ENCODE results near the gene SAMD7.

The SAMD7 gene

DNA sequence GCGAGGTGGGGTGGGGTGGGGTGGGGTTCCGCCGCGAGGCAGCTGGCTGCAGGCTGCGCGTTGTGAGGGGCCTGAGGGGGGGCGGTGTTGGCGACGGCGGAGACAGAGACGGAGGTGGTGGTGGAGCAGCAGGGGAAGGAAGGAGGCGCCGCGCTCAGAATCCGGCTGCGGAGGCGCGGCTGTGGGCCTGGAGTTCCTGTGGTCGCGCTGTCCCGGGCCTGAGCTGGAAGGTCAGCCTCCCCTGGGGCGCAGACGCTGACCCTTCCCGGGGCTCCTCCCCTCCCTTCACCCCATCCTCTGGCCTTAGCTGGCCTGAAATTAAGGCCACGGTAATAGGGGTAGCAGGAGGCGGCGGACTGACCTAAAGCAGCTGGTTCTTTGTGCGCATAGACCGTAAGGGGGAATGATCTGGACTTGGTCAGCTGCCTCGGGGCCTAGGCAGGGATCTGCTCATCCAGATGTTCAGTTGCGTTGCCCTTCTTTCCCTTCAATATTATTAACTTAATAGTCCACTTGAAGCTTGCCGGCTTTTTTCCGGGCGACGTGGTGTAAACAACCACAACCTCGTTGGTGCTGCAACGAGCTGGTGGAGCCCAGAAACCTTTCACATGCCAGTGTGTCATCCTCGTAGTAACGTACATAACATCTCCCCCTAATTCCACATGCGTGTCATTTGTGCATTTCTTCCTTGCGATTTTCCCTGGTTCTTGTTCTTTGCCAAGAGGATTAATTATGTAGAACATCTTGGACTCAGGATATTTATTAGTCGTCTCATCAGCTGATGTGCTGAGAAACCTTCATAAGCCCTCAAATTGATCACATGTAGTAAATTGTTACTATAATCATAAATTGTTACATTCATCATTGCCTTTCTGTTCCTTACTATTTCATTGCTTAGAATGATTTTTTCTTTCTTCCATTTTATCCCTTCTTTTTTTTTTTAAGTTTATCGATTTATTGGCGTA is 55.9 kb downstream of the SAMD7 start:
- DNase-seq, result peak; percentile 77

- no peak for DNase-seq
These were observed 57.0 kb downstream of the SAMD7 start for GRCh38 chr3:169968224-169968885.

DNA sequence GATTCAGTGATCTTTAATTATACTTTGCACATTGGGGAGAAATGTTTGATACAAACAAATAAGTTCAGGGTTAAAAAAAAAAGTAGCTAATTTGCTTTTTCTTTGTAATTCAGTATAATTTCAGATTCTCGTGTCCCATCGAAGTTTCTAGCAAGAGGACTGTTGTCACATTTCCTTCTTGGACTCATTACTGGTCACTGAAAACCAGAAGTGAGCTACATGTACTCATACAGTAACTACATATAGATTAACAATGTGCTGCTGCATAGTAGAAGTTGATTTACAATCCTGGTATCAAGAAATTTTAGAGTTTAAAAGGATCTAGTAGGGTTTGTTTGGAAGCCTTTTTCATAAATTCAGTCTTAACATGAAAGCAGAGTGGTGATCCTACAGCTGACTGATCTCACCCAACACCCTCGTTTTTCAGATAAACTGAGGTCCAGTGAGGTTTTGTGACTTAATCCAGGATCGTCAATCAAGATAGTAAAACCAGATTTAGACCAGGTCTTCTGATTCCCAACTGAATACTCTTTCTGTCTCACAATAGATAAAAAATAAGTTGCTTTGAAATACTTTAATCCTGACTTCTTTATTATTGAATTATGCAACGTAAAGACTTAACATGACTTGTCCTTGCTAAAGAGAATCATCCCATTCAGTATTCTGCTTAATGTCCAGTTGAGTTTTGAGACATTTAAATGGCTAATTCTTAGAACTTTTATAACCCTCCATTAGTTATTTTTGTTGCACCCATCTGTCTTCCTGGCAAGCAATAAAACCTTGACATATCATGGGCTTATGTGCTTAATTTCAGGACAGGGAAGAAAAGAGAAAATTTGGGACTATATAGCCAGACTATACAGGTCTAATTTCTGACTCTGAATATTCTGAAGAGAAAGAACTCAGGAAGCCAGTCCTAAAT is 58.1 kb downstream of the SAMD7 start:
- DNase-seq, result no peak

- DNase-seq, result no peak
These were observed 59.5 kb downstream of the SAMD7 start for GRCh38 chr3:169970847-169971246.

GRCh38 chr3:169971522-169971921 is 60.1 kb downstream of the SAMD7 start:
- no peak for DNase-seq

DNA sequence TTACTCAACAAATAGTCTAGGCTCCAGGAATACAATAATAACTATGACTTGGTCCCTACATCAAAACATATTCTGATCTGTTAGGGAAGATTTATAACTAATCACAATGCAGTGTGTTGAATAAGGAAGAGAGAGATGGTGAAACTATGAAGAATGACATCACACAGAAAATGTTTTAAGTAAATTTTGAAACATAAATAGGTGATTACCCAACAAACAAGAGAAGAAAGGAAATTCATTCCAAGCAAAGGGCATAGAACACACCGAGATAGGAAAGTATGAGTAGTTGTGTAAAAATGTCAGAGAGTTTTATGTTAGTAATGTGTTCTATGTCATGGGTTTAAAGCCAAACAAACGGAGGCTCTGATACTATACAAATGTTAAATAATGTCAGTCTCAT is 68.7 kb downstream of the SAMD7 start:
- DNase-seq, result no peak

DNA sequence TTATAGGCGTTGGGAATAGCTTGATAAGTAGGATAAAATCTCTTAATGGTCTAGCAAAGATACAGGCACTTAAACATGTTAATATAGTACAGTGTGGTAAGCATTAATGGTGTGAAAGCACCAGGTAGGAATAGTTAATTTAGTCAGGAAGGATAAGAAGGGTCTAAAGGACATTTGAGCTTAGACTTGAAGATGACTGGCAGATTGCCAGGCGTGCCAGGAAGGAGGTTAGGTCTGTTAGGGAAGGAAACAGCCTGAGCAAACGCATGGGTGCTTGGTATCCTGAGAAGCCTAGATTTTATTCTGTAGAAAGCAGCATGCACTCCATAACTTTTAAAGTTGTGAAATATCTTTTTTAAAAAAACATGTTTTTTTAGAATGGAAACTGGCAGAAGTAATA is 72.9 kb downstream of the SAMD7 start:
- DNase-seq, result no peak
